HG03175 (cell line): ENCODE measurements around the gene NPTX1.

Experiments
- ATAC-seq: cut with Tn5 transposase; IDR thresholded peaks from one replicate; pipeline ENCODE4 v1.9.1; 2021; ENCODE audit warnings: mild to moderate bottlenecking, moderate library complexity; ENCODE audit not compliant: unreplicated experiment

Gene NPTX1

DNA sequence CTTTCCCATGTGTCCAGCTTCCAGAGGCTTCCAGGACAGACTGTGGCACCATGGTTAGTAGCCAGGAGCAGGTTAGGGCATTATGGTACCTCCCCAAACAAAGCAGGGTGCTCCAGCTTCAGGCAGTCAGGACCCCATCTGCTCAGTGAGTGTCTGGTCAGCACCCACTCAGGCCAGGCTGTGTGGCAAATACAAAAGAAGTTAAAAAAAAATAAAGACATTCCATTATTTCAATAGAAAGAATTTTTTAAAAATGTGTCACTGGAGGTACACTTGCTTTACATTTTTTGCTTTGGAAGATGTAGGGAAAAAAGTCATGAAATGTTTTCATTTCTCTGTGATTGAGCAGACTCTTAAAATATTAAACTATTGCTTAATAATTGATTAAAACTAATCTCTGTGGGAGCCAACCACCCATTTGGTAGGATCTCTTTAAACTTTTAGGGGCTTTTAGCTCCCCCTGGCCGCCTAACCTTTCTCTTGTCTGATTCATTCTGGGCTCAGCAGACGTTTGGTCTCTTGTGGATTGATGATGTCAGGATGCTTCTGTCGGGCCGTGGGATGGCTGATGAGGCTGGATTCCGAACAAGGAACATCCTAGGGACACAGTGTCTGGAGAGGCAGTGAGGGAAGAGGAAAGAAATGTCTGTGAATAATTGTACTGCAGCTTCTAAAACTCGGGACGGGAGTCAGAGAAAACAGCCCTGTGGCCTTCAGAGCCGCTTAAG, 28.4 kb upstream of the NPTX1 start:
- no peak for ATAC-seq

- ATAC-seq = no peak
These were observed 27.5 kb upstream of the NPTX1 start for GRCh38 chr17:80503921-80504320.

DNA sequence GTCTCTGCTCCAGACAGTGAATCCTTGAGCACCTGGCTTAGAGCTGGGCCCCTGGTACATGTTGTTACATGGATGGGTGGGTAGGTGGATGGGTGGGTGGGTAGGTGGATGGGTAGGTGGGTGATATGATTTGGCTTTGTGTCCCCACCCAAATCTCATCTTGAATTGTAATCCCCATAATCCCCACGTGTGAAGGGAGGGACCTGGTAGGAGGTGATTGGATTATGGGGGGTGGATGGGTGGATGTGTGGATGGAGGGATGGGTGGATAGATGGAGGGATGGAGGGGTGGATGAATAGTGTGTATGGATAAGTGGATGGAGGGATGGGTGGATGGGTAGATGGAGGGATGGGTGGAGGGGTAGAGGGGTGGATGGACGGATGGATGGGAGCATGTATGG, 26.6 kb upstream of the NPTX1 start:
- no peak for ATAC-seq

- ATAC-seq = no peak
These were observed 26.1 kb upstream of the NPTX1 start for GRCh38 chr17:80502578-80502877.

- no peak for ATAC-seq
These were observed 25.6 kb upstream of the NPTX1 start for GRCh38 chr17:80501741-80502577.

- ATAC-seq = no peak
These were observed 23.7 kb upstream of the NPTX1 start for GRCh38 chr17:80499961-80500665.

- ATAC-seq = no peak
These were observed 23.2 kb upstream of the NPTX1 start for GRCh38 chr17:80499560-80499959.

GRCh38 chr17:80498920-80499410, 22.6 kb upstream of the NPTX1 start:
- no peak for ATAC-seq

- ATAC-seq = no peak
These were observed 22.0 kb upstream of the NPTX1 start for GRCh38 chr17:80498242-80498919.

DNA sequence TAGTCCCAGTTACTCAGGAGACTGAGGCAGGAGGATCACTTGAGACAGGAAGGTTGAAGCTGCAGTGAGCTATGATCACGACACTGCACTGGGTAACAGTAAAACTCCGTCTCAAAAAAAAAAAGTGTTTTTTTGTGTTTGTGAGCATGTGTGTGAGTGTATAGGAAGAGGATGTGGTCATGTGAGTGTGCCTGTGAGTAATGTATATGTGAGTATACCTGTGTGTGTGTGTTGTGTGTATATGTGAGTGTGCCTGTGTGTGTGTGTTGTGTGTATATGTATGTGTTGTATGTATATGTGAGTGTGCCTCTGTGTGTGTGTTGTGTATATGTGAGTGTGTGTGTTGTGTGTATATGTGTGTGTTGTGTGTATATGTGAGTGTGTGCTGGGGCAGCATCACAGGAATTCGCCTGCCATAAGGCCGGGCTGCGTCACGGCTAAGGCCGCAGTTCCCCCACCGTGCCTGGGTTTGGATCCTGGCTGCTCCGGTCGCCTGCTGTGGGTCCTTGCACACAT, 21.4 kb upstream of the NPTX1 start:
- ATAC-seq = no peak

DNA sequence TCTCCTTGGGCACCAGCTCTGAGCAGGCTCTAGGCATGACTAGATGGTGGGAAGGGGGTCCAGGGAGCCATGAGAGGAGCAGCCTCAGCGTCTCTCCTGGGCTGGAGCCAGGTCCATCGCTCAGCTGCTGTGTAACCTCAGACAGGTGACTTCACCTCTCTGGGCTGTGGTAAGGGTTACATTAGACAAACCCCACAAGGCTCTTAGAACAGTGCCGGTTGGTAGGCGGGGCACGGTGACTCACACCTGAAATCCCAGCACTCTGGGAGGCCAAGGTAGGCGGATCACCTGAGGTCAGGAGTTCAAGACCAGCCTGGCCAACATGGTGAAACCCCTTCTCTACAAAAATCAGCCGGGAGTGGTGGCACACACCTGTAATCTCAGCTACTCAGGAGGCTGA, 18.1 kb upstream of the NPTX1 start:
- no peak for ATAC-seq

- ATAC-seq = no peak
These were observed 16.1 kb upstream of the NPTX1 start for GRCh38 chr17:80492343-80493136.

DNA sequence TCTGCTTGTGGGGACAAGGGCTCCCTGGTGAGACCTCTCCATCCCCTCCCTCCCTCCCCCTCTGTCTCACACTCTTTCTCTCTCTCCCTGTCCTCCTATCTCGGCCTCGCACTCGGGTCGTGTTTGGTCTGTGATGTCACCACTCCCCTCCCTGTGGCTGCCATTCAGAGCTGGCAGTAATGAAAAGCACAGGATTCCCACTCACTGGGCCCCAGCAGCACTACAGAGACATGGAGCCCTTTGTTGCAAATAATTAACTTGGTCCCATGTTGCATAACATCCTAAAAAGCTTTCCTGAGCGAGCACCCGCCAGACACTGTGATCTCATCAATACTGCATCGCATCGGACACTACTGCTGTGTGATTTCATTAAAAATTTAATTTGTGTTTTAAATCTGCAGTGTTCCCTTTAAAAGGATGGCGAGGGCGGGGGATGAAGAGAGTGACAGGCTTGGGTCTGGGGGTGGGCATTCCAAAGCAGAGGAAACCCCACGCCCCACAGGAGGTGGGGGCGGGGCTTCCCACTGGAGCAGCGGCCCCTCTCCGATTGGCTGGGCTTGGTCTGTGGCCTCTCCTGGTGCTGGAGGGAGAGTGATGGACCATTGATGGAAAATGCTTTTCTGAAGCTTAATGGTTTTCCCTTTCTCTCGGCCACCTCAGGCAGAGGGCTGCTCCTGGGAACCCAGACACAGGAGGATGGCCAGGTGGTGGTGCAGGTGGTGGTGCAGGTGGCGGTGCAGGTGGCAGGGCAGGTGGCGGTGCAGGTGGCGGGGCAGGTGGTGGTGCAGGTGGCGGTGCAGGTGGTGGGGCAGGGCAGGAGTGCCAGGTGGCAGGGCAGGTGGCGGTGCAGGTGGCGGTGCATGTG, 15.3 kb upstream of the NPTX1 start:
- ATAC-seq = no peak

GRCh38 chr17:80487511-80487910, 11.1 kb upstream of the NPTX1 start:
- ATAC-seq = no peak

GRCh38 chr17:80486692-80487091, 10.3 kb upstream of the NPTX1 start:
- no peak for ATAC-seq

DNA sequence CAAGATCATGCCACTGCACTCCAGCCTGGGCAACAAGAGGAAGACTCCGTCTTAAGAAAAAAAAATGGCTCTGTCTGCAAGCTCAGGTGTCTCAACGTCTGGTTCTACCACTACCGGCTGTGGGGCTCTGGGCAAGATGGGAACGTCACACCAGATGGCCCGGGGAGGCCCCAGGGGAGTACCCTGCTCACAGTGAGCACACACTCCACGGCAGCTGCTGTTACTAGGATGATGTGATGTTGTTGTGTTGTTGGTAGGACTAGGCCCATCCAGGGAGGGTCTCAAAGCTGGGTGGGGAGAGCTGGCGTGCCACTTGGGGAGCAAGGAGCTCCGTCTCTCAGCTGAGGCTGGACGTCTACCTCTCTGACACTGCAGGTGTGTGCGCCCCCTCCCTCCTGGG, 9.4 kb upstream of the NPTX1 start:
- ATAC-seq = no peak

DNA sequence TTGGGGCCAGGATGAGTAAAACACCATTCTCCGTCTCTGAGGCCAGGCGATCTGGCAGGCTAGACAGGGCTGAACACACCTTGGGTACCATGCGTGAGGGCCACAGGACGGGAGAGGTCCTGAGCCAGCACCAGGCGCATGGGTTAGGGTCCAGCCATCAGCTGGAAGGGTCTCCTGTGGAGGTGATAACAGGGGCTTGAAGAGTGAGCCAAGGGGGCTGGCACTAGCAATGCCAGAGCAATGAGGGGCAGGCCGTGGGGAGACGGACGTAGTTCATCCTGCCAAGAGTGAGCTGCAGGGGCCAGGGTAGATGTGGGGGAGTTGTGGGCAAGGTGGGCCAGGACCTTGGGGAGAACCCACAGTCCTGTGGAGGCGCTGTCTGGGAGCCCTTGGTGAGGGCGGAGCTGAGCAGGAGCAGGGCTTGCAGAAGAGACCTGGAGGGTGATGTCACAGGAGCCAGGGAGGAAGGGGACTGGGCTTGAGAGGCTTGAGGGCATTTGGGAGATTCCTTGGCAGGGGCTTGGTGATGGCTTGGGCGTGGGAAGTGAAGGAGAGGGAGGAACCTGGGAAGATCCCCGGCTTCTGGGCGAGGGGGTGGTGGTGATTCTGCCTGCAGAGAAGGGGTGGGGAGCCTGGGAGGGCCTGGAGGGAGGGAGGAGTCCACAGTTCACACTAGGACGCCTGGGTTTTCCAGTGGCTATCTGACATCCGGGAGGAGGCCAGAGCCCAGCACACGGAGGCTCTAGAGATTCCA, 6.3 kb upstream of the NPTX1 start:
- ATAC-seq = no peak

GRCh38 chr17:80482058-80482318, 5.6 kb upstream of the NPTX1 start:
- no peak for ATAC-seq
